Gastroesophageal sphincter (tissue), 3 donors: ENCODE measurements around the gene DOK6.

ENCODE experiments used
- EP300 ChIP-seq: sonication (generic); formaldehyde crosslinking; IDR thresholded peaks from one replicate; pipeline ENCODE4 v1.6.1; 2017; ENCODE audit warnings: antibody characterized with exemption, mild to moderate bottlenecking
- POLR2A ChIP-seq, 2 donors: fragments of 450-650 bp; IDR thresholded peaks; one replicate each; pipeline ENCODE4 v1.6.1; 2017; ENCODE audit warnings: antibody characterized with exemption in 2 of 2, mild to moderate bottlenecking in 2 of 2, moderate library complexity in 1 of 2
- TF ChIP-seq, protein P1 (sequence below), 4 experiments: fragments of 200-600 bp in 2 of 4; fragments of 450-650 bp in 2 of 4; sonication (generic) in 1 of 4; IDR thresholded peaks; one replicate each; pipeline ENCODE4 v1.5.1; 2017 to 2019; ENCODE audit warnings: antibody characterized with exemption in 4 of 4, mild to moderate bottlenecking in 2 of 4, moderate library complexity in 2 of 4

DNA sequence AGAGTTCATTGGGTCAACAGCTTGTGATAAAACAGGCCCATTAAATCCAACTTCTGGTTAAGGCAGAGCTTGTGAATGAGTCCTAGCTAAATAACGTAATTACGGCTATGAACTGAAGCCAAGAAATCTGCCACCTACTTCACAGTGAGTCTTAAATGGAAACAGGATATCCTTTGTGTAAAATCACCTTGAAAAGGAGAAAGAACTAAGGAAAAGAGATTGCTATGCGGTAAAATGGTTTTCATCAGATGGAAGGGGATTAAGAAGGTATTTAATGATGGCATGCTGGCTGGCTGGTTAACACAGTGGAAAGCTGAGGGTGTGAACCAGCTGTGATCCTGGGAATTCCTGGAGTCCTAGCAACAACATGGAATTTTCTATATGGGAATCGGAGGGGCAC is 156.6 kb downstream of the DOK6 start:
- TF ChIP-seq, protein P1, sequence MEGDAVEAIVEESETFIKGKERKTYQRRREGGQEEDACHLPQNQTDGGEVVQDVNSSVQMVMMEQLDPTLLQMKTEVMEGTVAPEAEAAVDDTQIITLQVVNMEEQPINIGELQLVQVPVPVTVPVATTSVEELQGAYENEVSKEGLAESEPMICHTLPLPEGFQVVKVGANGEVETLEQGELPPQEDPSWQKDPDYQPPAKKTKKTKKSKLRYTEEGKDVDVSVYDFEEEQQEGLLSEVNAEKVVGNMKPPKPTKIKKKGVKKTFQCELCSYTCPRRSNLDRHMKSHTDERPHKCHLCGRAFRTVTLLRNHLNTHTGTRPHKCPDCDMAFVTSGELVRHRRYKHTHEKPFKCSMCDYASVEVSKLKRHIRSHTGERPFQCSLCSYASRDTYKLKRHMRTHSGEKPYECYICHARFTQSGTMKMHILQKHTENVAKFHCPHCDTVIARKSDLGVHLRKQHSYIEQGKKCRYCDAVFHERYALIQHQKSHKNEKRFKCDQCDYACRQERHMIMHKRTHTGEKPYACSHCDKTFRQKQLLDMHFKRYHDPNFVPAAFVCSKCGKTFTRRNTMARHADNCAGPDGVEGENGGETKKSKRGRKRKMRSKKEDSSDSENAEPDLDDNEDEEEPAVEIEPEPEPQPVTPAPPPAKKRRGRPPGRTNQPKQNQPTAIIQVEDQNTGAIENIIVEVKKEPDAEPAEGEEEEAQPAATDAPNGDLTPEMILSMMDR (IDR thresholded peaks at IDR 0.05) = no peak
- TF ChIP-seq POLR2A (IDR thresholded peaks at IDR 0.05) (no peak), EP300 (no peak)
